Liver (tissue), 3 donors: ENCODE results near the gene PAIP2B.

ENCODE experiments used
- ATF3 ChIP-seq: IDR thresholded peaks from 2 replicates; pipeline ENCODE4 v1.6.1; 2016; ENCODE audit warnings: antibody characterized with exemption
- CTCF ChIP-seq: fragments of 150-350 bp; IDR thresholded peaks from 2 replicates; pipeline ENCODE4 v1.5.1; 2017; ENCODE audit warnings: improper control_type of control experiment, low read depth, low read length; ENCODE audit not compliant: missing input control
- EGR1 ChIP-seq, 2 donors: IDR thresholded peaks; 2 replicates each; pipeline ENCODE4 v1.6.1; 2016 to 2018; ENCODE audit warnings: antibody characterized with exemption in 2 of 2, low read depth in 2 of 2
- GABPA ChIP-seq, 2 donors: IDR thresholded peaks in 1 of 2; conservative IDR thresholded peaks in 1 of 2; 2 replicates each; pipeline ENCODE4 v1.6.1; 2016; ENCODE audit warnings: antibody characterized with exemption in 2 of 2, mild to moderate bottlenecking in 1 of 2, moderate library complexity in 1 of 2
- HNF4A ChIP-seq, 2 donors: conservative IDR thresholded peaks; 2 replicates each; pipeline ENCODE4 v1.6.1; 2016; ENCODE audit warnings: antibody characterized with exemption in 2 of 2, mild to moderate bottlenecking in 2 of 2
- JUND ChIP-seq, 2 donors: IDR thresholded peaks; 2 replicates each; pipeline ENCODE4 v1.6.1; 2016; ENCODE audit warnings: antibody characterized with exemption in 2 of 2
- MAX ChIP-seq: IDR thresholded peaks from 2 replicates; pipeline ENCODE4 v1.6.1; 2016; ENCODE audit warnings: antibody characterized with exemption
- NR2F2 ChIP-seq: IDR thresholded peaks from 2 replicates; pipeline ENCODE4 v1.6.1; 2016; ENCODE audit warnings: antibody characterized with exemption
- RAD21 ChIP-seq, 2 donors: IDR thresholded peaks; 2 replicates each; pipeline ENCODE4 v1.6.1; 2016; ENCODE audit warnings: antibody characterized with exemption in 2 of 2, mild to moderate bottlenecking in 2 of 2
- REST ChIP-seq: IDR thresholded peaks from 2 replicates; pipeline ENCODE4 v1.6.1; 2016; ENCODE audit warnings: antibody characterized with exemption, mild to moderate bottlenecking
- SP1 ChIP-seq: IDR thresholded peaks from 2 replicates; pipeline ENCODE4 v1.6.1; 2018; ENCODE audit warnings: antibody characterized with exemption, mild to moderate bottlenecking
- TAF1 ChIP-seq: conservative IDR thresholded peaks from 2 replicates; pipeline ENCODE4 v1.6.1; 2016; ENCODE audit warnings: antibody characterized with exemption, mild to moderate bottlenecking
- ZBTB33 ChIP-seq: IDR thresholded peaks from 2 replicates; pipeline ENCODE4 v1.6.1; 2016; ENCODE audit warnings: antibody characterized with exemption
- donor health status: healthy.
- donor health status: healthy.

GRCh38 chr2:71235930-71236587 lies 9.2 kb upstream of the PAIP2B start:
- no peak for TF ChIP-seq CTCF
- TF ChIP-seq RAD21 (IDR thresholded peaks at IDR 0.05) = no peak
- no peak for TF ChIP-seq EGR1 (IDR thresholded peaks at IDR 0.05; ENCODE audit: low read depth in 2 of 2)
- TF ChIP-seq JUND (IDR thresholded peaks at IDR 0.05) = no peak
- TF ChIP-seq HNF4A (conservative IDR thresholded peaks at IDR 0.05) = no peak
- no peak for TF ChIP-seq ZBTB33
- TF ChIP-seq ATF3 = no peak
- TF ChIP-seq REST = no peak
- TF ChIP-seq NR2F2 = no peak
- no peak for TF ChIP-seq TAF1
- no peak for TF ChIP-seq MAX
- TF ChIP-seq SP1 = no peak
- TF ChIP-seq GABPA (IDR thresholded peaks at IDR 0.05 in 1 of 2, conservative IDR thresholded peaks at IDR 0.05 in 1 of 2) = no peak
